Inflammatory macrophage treated with lipopolysaccharide for 1 hour (primary cell): Measurements from ENCODE around the gene GBP2.
"Not testable (repeated sequence)": the region's sequence is repeated elsewhere in the genome, so short reads cannot be mapped to it uniquely, and the experiment has no call there.

Source experiments
- DNase-seq, 2 donors: peaks; one replicate each; pipeline ENCODE4 v3.0.0-alpha.2; 2020 to 2022

GBP2 gene

DNA sequence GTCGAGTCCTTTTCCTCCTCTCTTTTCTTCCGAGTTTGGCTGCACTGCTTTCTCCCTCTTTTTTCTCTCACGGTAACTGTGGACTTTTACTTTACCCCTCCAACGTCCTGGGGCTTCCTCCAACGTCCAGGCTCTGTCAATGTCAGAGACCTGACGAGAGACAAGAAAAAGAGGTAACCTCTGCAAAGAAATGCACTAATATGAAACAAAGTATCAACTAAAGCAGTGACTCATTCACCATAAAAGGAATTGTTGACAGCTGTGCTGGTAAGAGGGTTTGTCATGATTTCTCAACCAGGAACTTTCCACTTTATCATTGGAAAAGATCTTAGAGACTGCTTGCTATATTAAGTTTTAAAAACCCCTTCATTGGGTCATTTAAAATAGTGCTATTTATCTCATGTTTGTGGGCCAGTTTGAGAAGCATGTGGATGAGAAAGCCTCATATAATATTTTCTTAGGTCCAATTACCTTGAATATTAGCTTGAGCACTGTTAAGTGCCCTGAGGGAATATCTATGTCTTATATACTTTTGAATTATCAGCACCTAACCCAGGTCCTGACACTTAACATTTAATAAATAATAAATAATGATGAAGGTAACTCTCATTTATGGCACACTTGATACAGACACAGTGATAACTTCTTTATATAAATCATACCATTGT lies at the start of gene GBP2:
GBP2 (minus strand) TSS at position 202 of the 668 bp plus-strand sequence. CDS start 4,148 bp downstream, outside the sequence.
- peak; percentile 94 to 97 for DNase-seq

DNA sequence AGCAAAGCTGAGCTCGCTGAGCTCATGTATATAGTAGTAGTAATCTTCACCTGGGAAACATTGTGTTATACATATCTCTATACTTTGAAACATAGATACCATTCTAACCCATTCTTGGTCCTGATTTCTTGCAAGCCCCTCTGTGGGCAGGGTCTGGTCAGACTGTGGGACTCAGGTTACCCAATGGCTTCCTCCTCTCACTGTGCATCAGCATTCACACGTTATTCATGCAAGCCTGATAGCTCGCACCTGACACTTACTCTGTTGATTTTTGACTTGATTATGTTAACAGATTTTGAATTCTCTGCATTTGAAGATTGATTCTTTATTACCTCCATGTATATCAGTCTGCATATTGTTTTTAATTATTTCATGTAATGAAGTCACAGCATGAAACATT lies 48.6 kb upstream of the GBP2 start:
- no peak for DNase-seq

- peak in 1 of 2 donors; percentile 10 for DNase-seq
These were observed 46.7 kb upstream of the GBP2 start for GRCh38 chr1:89172468-89173143.

GRCh38 chr1:89171067-89171438 lies 45.1 kb upstream of the GBP2 start:
- peak; percentile 19 to 44 for DNase-seq

DNA sequence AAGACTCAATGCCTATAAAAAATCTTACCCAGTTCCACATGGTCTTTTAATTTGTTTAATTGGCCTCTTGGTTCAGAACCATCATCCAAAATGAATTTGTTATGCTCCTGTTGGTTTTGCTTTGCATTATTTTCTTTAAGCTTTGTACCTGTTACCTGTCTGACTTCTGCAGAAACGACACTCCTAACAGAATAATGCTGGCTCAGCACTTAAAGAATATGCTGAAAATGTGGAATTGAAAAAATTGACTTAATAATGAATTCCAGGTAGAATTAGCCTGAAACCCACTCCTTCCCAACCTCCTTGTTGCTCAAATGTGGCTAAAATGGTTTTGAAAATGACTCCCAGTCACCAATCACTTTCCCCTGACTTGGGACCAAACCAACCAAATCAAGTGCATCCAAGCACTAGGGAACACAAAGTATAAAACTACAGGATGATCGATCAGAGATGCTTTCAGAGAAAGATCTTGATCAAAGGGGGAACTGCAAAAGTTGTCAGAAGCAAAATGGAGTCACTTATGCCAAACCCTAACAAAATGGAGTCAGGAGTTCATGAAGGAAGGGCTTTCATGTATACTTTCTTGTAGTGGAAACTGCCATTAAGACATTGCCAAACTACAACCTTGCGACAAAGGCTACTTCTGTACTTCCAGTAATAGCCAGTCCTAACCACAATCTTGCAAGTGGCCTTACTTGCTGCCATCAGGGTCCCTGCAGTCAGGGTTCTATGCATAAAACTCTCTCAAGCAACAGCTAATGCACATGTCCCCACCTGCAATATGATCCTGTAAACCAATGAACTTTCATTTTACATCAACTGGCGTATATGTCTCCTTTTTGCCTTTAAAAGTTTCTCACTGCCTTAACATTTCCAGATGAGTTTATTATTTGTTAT lies 44.5 kb upstream of the GBP2 start:
- DNase-seq, result no peak

DNA sequence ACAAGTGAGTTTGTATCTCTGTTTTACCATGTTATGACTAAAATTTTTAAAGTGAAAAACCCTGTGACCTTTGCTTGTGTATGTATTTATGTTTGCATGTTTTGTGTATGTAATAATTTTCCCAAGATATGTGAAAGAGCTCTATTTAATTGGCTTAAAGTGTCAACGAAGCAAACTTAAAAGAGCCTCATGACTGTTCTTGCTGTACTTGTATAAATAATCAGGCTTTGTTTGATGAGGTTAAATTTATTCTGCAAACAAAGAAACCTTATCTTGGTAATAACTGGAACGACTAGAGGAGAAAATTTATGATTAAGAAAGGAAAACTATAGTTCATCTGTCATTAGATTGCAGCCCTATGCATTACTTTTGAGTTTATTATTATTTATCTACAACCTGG lies 43.3 kb upstream of the GBP2 start:
- DNase-seq, result no peak

DNA sequence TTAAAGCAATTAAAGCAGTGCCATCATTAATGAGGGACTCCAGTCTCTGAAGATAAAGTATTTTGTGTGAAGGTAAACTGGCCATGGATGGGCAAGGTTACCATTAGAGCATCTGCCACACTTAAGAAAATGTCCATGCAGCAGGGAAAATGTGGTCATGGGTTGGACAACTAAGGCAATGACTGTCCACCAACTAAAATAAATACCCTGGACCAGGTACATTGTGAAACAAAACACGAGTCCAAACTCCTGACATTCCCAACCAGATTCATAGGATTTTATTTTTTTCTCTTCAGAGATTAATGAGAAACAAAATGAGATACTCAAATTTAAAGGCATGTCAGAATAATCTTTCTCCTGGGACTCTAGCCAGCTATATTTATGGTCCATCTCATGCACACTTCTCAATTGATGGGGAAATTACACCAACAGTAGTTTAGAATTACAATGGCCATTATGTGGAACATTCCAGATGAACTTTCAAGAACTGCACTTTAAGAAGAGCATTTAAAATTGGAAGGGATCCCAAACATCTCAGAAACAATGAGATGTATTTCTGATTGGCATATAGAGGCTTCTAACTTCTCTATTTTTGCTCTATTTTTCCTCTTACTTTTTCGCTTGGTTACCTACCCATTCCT lies 41.8 kb upstream of the GBP2 start:
- no peak for DNase-seq

GRCh38 chr1:89166705-89167104 lies 40.8 kb upstream of the GBP2 start:
- DNase-seq, result no peak

- peak; percentile 40 to 58 for DNase-seq
These were observed 39.9 kb upstream of the GBP2 start for GRCh38 chr1:89165811-89166210.

DNA sequence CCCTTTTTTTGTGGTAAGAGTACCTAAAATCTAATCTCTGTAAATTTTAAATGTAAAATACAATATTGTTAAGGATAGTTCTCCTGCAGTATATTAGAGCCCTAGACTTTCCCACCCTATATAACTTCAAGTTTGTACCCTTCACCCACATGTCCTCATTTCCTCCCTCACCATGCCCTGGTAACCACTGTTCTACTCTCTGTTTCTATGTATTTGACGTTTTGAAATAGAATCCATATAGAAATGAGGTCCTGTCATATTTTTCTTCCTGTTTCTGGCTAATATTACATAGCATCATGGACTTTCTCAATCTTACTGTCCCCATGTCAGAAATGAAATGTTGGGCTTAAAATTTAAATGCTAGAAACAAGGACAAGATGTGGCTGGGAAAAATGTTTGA lies 25.1 kb upstream of the GBP2 start:
- peak; percentile 51 to 53 for DNase-seq

DNA sequence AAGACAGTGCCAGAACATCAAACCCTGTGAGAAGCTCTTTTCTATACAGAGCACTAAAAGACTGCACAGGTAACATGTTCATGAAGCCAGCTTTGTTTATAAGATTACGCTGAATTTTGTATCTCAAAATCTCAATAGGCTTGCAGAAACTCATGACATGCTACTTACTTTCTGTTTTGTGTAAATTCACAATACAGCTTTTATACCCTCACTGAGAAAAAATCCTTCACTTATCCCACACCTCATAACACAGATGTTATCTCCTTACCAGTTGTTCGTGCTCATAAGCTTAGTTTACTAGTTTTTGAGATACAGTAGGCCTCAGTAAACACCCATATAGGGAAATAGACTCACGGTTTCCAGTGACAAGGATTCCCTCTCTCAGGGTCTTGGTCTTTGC lies 24.1 kb upstream of the GBP2 start:
- DNase-seq, result no peak

DNA sequence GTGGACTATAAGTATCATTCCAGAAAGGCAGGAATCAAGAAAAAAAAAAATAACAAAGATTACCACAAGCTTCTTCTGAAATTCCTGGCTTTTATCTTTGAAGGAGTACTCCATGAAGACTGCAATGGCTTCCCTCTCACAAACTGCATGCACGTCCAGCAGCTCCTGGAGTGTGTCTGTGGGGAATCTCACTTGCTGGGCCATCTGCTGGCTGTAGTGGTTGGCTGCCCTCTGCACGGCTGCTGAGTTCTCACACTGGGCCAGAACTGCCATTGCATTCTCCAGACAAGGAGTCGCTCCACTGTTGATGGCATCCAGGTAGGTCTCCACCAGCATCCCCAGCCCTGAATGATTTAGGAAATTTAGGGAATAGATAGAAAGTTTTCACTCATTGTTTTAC lies 23.3 kb upstream of the GBP2 start:
- no peak for DNase-seq

DNA sequence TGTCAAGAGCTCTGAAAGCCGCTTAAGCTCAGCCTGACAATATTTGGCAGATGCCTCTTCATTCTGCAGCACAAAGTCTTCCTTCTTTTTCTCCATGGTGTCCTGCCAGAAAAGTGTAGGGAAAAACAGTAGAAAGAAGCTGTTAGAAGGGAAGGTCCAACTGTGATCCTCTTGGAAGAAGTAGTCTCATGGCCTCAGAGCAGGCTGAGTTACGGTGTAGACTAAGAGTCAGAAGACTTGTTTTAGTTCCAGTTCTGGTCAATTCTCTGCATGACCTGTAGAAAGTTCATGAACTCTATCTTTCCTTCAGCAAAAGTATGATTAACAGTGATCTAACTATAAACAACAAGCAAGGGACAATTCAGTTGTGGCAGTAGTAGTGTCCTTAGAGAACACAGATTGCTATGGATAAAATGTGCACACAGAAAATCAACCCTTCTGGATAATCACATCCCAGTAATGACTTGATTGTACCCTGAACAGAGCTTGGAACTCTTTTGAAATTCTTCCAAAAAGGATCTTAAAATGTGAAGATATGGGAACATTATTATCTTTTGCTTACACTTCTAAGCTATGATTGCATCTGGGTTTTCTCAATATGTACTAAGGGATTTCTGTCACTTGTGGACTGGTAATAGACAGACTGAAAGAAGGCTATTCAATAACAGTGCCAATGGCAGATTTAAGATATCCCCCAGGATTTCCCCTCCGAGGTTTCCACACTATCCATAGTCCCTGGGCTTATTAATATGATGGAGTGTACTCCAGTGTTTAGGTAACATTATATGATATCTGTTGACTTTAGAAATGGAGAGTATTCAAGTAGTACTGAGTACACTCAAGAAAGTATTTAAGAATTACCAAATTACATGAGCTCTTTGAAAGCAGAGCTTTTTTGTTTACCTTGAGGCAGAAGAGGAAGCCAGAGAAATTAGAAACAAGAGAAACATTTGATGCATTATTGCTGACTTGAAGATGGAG lies 22.1 kb upstream of the GBP2 start:
- DNase-seq, result no peak

GRCh38 chr1:89146721-89147120 lies 20.8 kb upstream of the GBP2 start:
- peak; percentile 40 to 42 for DNase-seq

- no peak for DNase-seq
These were observed 17.6 kb upstream of the GBP2 start for GRCh38 chr1:89143484-89143883.

- no peak for DNase-seq
These were observed 16.2 kb upstream of the GBP2 start for GRCh38 chr1:89142160-89142559.

DNA sequence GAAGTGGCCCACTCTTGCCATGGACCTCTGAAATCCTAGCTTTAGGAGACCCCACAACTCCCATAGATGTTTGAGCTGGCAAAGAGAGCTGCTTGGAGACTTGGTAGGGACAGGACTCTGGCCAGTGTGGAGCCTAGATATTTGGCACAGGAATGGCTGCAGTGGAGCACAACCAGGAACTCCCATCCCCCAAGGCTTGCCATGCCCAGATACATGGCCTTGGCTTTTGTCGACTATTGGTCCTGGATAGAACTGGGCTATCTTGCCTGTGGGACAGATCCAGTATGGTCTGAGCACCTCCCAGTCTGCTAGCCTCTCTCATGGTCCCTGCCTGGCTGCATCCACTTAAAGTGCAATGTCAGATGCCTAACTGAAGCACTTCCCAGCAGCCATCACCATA lies 7.8 kb upstream of the GBP2 start:
- no peak for DNase-seq

DNA sequence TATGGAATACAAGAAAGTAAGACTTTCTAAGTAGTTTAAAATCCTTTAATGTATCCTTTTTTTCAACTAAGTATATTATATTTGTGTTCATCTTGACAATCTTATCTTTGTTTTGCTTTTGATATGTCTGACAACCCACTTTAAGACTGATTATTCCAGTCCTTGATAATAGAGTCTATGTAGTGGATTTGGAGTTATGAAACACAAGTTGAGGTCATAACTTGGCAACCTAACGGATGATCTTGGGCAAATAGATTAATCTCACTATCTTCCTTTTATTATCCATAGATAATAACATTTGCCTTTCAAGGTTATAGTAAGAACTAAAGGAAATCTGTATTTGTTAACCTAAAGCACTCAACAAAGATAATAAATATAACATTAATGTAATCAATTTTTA lies 4.8 kb upstream of the GBP2 start:
- no peak for DNase-seq

- peak; percentile 45 to 53 for DNase-seq
These were observed 4.0 kb upstream of the GBP2 start for GRCh38 chr1:89129911-89130310.

GRCh38 chr1:89128003-89128458 lies 2.1 kb upstream of the GBP2 start:
- not testable (repeated sequence) for DNase-seq
